Stimulated activated CD4-positive, alpha-beta T cell treated with anti-CD3 and anti-CD28 coated beads, Interleukin-1b, Interleukin-23, amount 100 ng/mL, for 24 hours (primary cell): ENCODE results near the gene ACACB.
"Not testable (repeated sequence)": the region's sequence is repeated elsewhere in the genome, so short reads cannot be mapped to it uniquely, and the experiment has no call there.

ENCODE experiments used
- DNase-seq, 4 experiments: peaks; one replicate each; pipeline ENCODE4 v3.0.0-alpha.2; 2020; ENCODE audit warnings: low read depth in 4 of 4, low spot score in 1 of 4

ACACB gene

GRCh38 chr12:109170324-109170723 lies 53.9 kb downstream of the ACACB start:
- DNase-seq, result no peak

DNA sequence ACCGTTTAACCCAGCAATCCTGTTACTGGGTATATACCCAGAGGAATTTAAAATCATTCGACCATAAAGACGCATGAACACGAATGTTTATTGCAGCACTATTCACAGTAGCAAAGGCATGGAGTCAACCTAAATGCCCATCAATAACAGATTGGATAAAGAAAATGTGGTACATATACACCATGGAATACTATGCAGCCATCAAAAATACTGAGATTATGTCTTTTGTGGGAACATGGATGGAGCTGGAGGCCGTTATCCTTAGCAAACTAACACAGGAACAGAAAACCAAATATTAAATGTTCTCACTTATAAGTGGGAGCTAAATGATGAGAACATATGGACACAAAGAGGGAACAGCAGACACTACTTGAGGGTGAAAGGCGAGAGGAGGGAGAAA lies 56.4 kb downstream of the ACACB start:
- DNase-seq, result not testable (repeated sequence)

DNA sequence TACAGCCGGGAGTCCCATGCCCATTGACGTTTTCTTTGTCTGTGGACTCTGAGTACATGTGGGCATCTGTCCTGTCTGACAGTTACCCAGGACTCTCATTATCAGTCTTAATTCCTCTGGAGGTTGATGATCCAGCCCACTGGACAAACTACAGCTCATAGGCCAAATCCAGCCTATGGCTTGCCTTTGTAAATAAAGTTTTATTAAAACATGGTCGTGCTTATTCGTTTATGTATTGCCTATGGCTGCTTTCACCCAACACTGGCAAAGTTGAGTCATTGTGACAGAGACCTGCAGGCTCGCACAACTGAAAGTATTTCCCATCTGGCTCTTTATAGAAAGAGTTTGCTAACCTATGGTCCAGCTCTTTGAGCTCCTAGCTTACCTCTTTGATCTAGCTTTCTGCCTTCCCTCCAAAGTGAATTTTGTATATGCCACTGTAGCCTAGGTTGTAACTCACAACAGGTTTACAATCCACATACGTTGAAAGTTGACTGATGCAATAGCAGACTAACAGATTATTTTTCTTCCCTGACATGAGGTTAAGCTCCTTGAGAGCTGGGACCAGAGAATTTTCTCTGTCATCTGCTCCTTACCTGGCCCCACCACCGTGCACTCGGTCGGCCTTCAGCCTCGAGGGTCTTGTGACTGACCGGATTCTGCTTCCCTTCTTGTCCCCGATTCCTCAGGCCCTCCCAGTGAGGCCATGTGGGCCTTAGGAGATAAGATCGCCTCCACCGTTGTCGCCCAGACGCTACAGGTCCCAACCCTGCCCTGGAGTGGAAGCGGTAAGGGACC lies 57.3 kb downstream of the ACACB start:
- DNase-seq, result no peak

- no peak for DNase-seq
Observed at GRCh38 chr12:109174468-109174867, 58.1 kb downstream of the ACACB start.

GRCh38 chr12:109178532-109178931 lies 62.1 kb downstream of the ACACB start:
- no peak for DNase-seq

DNA sequence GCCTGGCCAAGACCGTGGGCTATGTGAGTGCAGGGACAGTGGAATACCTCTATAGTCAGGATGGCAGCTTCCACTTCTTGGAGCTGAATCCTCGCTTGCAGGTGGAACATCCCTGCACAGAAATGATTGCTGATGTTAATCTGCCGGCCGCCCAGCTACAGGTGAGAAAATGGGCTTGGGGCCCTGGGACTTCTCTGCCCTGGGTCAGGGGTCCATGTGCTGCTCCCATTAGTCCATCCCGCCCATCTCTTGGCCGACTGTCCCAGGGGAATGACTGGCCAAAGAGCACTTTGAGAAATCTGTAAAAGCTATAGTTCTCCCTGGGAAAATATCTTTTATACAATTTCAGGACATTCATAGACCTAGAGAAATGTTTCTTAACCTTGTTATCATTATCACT lies 63.5 kb downstream of the ACACB start:
- DNase-seq, result no peak

DNA sequence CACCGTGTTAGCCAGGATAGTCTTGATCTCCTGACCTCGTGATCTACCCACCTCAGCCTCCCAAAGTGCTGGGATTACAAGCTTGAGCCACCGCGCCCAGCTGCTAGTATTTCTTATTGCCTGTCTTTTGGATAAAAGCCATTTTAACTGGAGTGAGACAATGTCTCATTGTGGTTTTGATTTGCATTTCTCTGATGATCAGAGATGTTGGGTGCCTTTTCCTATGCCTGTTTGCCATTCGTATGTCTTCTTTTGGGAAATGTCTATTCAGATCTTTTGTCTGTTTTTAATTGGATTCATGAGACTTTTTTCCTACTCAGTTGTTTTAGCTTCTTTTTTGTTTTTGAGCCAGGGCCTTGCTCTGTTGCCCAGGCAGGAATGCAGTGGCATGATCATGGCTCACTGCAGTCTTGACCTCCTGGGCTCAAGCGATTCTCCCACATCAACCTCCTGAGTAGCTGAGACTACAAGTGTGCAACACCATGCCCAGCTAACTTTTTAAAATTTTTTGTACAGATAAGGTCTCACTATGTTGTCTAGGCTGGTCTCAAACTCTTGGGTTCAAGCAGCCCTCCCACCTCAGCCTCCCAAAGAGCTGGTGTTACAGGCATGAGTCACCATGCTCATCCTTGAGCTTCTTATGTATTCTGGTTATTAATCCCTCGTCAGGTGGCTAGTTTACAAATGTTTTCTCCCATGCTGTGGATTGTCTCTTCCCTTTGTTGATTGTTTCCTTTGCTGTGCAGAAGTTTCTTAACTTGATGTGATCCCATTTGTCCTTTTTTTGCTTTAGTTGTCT lies 65.9 kb downstream of the ACACB start:
- no peak for DNase-seq

- no peak for DNase-seq
Observed at GRCh38 chr12:109185441-109185840, 69.1 kb downstream of the ACACB start.

DNA sequence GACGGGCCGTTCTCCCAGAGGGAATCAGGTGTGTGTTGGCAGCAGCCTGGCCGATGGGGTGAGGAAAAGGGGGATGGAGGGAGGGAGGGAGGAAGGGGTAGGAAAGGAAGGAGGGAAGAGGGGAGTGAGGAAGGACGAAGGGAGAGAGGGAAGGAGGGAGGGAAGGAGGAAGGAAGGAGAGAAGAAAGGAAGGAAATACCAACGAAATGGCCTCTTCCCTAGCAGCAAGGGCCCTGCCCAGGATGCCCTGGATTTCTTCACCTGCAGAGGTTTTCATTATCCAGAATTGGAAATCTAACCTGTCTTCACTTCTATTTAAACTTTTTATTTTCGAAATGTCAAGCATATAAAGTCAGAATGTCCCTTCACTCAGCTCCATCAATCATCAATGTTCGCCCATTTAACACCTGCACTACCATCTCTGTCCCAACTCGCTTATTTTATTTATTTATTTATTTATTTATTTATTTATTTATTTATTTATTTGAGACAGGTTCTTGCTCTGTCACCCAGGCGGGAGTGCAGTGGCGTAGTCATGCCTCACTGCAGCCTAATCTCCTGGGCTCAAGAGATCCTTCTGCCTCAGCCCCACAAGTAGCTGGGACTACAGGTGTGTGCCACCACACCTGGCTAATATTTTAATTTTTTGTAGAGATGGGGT lies 70.7 kb downstream of the ACACB start:
- no peak for DNase-seq

- no peak for DNase-seq
Observed at GRCh38 chr12:109188108-109188712, 71.8 kb downstream of the ACACB start.

DNA sequence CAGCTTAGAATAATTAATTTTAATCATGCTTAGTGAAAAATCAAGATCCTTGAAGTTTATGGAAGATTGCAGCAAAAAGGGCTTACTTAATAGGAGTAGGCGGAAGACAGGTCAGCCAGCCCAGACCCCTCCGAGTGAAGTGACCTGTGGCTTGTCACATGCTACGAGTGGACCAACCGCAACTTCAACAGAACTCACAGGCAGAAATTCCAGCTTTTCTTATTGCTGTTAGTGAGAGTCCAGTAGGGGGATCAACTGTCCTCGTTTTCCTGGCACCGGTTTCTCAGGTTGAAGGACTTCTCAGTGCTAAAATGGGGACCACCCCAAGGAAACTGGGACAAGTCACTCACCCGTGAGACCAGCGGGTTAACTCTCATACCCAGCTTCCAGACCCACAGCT lies 72.9 kb downstream of the ACACB start:
- no peak for DNase-seq

DNA sequence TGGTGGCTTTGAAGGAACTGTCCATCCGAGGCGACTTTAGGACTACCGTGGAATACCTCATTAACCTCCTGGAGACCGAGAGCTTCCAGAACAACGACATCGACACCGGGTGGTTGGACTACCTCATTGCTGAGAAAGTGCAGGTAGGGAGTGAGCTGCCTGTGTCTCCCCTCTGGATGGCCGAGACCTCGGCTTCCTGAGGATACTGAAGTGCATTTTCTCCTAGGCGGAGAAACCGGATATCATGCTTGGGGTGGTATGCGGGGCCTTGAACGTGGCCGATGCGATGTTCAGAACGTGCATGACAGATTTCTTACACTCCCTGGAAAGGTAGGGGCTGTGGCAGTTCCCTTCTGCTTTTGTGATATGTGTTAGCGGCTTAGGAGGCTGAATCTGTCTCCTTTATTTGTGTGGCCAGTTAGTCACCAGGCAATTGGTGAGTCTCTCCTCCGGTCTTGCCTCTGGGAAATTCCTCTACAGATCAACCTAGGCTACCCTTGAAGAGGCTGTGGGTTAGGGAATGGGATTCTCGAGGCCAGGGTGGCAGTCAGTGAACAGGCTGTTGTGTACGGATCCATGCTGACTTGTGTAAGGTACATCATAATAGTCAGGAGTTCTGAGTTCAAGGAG lies 75.3 kb downstream of the ACACB start:
- no peak for DNase-seq

- DNase-seq, result no peak
Observed at GRCh38 chr12:109192358-109192757, 76.0 kb downstream of the ACACB start.

DNA sequence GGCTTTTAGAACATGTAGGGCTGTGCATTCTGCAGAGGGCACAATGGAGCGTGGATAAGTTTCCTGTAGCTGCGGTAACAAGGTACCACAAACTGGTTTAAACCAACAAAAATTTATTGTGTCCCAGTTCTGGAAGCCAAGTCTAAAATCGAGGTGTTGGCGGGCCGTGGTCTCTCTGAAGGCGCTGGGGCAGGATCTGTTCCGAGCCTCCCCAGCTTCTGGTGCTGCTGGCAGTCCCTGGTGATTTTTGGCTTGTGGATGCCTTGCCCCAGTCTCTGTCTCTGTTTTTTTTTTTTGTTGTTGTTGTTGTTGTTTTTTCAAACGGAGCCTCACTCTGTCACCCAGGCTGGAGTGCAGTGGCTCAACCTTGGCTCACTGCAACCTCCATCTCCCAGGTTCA lies 77.5 kb downstream of the ACACB start:
- no peak for DNase-seq

GRCh38 chr12:109196332-109196731 lies 79.9 kb downstream of the ACACB start:
- no peak for DNase-seq

DNA sequence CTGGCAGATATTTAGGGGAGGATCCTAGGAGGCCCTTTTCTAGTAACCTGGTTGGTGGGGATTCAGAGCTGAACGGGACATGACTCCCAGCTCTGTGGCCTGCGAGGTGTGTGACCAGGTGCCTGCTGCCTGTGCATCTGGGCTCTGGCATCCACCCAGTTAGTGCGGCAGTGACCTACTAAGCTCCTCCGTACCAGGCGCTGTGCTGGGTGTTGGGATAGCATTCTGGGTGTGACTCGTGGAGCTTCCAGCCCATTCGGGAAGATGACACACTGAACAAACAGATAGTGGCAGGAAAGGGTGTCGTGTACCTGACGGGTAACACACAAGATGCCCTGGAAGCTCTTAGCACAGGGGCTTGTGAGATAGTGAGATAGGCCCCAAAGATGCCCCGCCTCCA lies 80.9 kb downstream of the ACACB start:
- no peak for DNase-seq

- DNase-seq, result no peak
Observed at GRCh38 chr12:109199324-109199723, 82.9 kb downstream of the ACACB start.

GRCh38 chr12:109200825-109201495 lies 84.6 kb downstream of the ACACB start:
- DNase-seq, result no peak

- no peak for DNase-seq
Observed at GRCh38 chr12:109201496-109201885, 85.1 kb downstream of the ACACB start.

GRCh38 chr12:109202770-109203169 lies 86.4 kb downstream of the ACACB start:
- no peak for DNase-seq

DNA sequence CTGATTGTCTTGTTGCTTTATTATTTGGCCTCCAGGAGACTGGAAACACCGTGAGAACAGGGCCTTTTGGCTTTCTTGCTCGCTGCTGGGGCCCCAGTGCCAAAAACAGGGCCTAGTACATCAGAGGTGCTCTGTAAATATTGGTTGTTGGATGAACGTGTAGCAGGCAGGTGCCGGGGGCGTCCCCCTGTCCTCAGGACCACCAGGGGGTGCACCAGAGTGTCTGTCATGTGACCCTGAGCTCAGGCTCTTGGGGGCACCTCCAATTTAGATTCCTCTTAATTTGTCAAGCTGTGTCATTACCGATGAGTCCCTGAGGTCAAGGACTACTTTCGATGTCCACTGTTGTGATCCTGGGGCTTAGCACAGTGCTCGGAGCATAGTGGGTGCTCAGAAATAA lies 87.1 kb downstream of the ACACB start:
- DNase-seq, result no peak
